SIG-M5 treated with dmso at 0.1 percent for 504 hours (cell line): ENCODE measurements around the gene PRR35.

ENCODE experiments used
- DNase-seq: peaks from one replicate; lab custom pipeline; 2025; ENCODE audit not compliant: unreplicated experiment; lab: John Stamatoyannopoulos, UW

Gene PRR35

DNA sequence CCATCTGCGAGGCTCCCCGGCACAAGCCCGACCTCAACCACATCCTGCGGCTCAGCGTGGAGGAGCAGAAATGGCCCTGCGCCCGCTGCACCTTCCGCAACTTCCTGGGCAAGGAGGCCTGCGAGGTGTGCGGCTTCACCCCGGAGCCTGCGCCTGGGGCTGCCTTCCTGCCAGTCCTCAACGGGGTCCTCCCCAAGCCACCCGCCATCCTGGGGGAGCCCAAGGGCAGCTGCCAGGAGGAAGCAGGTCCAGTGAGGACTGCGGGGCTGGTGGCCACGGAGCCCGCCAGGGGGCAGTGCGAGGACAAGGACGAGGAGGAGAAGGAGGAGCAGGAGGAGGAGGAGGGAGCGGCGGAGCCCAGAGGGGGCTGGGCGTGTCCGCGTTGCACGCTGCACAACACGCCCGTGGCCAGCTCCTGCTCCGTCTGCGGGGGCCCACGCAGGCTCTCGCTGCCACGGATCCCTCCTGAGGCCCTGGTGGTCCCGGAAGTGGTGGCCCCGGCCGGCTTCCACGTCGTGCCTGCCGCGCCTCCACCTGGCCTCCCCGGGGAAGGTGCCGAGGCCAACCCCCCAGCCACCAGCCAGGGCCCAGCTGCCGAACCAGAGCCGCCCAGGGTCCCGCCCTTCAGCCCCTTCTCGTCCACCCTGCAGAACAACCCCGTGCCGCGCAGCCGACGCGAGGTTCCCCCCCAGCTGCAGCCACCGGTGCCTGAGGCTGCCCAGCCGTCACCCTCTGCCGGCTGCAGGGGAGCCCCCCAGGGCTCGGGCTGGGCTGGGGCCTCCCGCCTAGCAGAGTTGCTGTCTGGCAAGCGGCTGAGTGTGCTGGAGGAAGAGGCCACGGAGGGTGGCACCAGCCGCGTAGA lies 13.1 kb upstream of the PRR35 start:
- DNase-seq = no peak

DNA sequence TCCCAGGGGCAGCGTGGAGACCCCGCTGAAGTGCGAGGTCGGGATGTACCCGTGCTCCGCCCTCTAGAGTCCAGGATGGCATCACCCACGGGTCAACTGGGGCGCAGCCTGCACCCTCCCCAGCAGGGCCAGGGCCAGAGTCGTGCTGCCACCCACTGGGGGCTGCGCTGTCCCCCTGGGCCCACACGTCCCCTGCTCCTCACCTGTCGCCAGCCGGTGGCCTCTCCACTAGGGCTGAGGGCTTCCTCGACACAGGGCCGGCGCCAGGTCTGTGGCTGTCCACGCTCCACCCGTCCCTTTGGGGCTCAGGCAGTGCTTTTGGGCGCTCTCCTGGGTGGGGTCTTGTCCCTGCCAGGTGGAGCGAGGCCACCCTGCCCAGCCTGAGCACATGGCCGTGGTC lies 11.6 kb upstream of the PRR35 start:
- no peak for DNase-seq

DNA sequence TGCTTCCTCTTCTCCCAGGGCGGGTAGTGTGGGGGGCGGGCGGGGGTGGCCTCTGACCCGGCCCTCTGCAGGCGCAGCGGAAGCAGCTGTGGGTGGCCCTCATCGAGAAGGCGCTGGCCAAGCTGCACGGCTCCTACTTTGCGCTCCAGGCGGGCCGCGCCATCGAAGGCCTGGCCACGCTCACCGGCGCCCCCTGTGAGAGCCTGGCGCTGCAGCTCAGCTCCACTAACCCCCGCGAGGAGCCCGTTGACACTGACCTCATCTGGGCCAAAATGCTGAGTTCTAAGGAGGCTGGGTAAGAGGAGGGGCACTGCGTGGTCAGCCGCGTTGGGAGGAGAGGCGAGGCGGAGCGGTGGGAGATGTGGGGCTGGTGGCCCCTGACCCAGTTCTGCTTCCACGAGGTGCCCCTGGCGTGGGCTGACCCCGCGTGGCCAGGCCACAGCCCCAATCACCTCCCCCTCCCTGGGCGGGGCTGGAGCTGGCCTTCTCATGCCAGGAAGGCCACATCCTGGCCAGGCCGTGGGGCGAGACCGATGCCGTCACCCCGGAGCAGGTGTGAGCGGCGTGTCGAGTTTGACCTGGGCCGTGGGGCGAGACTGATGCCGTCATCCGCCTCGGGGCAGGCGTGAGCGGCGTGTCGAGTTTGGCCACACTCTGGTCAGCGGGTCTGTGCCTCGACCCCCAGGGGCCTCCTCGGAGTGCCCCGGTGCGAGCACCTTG lies 10.5 kb upstream of the PRR35 start:
- no peak for DNase-seq

DNA sequence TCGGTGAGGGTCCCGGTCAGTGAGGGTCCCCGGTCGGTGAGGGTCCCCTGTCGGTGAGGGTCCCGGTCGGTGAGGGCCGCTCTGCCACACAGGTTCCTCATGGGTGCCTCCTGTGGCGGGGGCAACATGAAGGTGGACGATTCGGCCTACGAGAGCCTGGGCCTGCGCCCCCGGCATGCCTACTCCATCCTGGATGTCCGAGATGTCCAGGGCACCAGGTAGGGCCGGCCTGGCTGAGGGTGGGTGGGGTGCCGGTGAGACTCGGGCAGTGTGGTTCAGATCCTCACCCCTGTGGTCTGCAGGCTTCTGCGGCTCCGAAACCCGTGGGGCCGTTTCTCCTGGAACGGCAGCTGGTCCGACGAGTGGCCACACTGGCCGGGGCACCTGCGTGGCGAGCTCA lies 9.0 kb upstream of the PRR35 start:
- DNase-seq = no peak

DNA sequence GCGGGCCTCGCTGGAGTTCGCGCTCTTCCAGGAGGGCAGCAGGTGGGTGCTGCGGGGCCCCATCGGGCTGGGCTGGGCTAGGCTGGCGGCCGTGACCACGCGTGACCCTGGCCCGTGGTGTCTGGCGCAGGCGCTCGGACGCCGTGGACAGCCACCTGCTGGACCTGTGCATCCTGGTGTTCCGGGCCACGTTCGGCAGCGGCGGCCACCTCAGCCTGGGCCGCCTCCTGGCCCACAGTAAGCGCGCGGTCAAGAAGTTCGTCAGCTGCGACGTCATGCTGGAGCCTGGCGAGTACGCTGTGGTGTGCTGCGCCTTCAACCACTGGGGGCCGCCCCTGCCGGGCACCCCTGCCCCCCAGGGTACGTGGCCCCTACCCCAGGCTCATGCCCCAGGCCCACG lies 8.0 kb upstream of the PRR35 start:
- no peak for DNase-seq

DNA sequence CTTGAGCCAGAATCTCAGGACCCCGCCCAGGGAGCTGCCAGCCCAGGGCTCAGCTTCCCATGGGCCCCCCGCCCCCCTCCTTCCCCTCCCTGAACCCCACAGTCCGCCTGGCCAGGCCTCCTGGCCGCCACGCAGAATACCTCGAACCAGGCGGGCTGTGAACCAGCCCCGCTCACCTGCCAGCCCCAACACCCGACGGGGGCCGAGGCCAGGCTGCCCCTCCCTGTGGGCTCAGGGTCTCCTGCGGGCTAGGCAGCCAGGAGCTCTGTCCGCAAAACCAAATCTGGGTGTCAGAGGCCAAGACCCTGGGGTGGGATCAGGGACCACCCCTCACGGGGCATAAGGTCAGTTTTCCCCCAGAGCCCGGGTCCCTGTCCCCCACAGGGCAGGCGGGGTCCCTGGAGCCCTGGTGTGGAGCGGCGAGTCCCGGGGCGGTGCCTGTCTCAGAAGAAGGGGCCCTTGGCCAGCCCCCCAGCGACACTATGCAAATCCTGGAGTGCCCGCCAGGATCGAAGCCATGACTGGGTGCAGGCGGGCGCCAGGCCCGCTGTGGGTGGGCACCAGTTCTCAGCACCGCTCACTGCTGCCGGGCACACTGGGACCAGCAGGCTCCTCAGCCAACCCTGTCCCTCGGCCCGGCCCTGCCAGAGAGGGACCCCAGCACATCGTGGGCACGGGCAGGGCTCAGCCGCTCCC lies 6.4 kb upstream of the PRR35 start:
- DNase-seq = no peak

DNA sequence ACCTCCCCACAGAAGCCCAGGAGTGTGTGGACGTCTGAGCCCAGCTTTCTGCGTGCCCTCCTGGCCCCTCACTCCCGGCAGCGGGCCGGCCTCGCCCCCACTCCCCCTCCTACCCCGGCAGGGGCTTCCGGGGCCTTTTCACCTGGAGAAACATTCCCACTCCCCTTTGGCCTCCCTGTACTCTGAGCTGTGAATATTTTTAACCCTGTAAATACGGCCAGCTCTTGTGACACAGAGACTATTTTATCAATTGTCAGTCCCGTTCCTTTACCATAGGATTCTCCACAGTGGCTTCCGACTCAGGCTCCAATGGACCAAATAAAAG lies 5.9 kb upstream of the PRR35 start:
- no peak for DNase-seq

DNA sequence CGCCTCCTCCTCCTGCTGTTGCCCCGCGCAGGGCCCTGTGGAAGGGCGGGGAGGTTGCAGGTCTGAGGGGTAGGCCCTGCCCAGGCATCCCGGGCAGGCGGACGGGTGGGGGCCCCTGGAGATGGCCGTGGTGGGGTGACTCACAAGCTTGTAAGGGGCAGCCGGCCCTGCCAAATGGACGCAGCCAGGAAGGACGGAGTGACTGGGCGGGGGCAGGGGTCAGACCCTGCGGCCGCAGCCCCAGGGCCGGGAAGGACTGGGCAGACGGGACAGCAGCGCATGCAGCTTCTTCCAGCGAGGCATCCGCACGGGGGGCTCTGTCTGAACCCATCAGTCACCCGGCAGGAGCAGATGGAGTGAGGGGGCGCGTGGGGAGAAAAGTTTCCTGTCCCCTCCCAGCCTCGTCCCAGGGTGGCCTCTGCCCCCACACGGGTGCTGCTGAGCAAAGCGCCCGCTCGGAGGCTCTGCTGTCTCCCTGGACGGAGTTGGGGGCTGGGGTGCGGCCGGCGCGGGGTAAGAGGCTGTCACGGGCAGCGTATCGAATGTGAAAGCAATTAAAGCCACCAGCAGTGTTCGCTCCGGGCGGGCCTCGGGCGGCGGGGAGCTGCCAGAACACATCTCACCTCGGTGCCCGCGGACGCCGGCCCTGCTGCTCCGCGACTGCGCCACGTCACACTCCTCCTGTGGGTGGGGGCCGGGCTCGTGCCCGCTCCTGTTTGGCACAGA lies 5.4 kb upstream of the PRR35 start:
- no peak for DNase-seq

DNA sequence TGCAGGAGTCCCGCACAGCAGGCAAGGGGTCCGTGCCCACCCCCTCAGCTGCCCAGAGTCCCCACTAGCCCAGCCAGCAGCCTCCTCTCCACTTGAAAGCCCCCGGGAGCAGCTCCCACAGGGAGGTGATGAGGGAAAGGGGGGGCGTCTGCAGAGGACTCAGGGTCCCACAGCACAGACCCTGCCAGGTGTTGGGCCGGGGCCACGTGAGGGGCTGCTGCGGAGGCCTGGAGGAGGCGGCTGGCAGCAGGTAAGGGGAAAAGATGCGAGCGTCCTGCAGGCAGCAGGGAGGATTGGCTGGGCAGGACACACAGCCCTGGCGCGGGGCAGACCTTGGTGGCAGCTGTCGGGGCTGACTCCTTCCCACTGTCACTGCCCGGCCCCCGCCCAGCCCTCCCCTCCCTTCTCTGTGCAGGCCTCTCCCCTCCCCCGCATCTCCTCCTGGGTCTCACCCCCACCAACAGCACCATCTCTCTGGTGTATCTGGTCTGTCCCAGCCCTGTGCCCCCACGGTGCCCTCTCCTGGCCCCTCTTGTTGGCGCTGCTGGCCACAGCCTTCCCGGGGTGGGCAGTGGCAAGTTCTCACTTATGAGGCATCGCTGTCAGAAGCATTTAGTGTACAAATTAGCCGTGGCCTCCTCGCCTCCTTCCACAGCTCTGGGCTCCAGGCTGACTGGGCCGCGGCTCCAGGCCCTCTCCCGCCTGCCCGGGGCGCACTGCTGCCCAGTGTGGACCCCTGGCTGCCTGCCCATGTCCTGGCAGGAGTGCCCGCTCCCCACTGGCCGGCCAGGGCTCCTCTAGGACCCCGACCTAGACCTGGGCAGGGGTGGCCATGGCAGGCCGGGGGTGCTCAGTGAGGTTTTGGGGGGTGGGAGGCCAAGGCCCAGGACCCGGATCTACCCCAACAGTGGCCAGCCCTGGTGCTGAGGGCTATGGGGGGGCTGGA lies 4.4 kb upstream of the PRR35 start:
- DNase-seq = no peak

DNA sequence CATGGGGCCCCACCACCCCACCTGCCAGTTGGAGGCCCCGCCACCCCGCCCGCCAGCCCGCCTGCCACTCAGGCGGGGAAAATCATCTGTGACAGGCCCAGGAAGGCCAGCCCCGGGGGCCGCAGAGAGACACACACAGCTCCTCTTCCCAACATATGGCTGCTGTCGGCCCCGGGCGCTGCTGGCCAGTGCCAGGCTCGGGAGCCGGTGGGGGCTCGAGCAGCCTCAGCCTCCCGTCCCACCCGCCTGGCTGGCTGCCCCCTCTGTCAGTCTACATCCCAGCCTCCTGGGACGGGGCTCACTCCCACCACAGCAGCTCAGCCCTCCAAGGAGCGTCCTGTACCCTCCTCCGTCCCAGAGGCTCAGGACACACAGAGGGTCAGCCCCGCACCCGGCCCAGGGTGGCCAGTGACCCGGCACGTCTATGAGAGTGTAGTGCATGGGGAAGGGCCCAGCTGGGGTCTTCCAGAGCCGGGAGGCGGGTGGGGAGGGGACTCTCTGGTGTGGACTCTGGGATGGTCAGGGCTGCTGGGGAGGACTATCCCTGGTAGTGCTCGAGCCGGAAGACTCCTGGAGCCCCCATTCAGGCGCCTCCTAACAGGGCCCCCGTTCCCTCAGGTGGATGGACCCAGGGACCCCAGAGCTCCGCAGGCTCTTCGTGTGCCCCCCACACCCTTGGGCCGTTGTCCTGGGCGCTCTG lies 3.6 kb upstream of the PRR35 start:
- no peak for DNase-seq

DNA sequence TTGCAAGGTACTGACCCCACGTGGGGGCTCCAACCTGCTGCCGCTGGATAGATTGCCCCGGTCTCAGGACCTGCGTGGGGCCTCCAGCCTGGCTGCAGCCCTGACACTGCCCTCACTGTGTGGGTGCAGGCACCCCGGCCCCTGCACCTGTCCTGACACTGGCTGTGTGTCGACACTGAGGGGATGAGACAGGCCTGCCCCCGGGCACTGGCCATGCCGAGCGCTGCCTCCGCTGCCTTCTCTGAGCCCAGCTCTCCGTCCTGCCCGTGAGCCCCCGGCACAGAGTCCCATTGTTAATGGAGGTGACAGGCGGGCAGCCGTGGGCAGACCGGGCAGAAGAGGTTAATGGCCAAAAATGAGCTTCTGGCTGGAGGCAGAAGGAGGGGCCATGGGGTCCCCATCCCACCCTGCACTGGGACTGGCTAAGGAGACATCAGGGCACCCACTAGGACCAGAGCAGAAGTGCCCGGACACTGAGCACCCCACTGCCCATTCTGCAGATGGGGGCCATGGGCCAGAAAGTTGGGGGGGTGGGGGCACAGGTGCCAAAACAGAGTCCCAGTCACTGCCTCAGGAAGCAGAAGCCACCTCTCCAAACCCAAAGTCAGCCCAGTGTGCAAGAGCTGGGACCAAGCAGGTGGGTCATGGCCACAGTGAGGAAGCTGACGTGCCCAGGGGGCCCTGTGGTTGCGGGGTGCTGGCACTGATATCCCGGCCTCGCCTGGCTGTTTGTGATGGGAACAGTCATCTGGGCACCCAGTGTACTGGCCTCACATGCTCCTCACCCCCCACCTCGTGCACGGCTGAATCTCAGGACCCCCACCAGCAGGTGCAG lies 2.5 kb upstream of the PRR35 start:
- DNase-seq = no peak

DNA sequence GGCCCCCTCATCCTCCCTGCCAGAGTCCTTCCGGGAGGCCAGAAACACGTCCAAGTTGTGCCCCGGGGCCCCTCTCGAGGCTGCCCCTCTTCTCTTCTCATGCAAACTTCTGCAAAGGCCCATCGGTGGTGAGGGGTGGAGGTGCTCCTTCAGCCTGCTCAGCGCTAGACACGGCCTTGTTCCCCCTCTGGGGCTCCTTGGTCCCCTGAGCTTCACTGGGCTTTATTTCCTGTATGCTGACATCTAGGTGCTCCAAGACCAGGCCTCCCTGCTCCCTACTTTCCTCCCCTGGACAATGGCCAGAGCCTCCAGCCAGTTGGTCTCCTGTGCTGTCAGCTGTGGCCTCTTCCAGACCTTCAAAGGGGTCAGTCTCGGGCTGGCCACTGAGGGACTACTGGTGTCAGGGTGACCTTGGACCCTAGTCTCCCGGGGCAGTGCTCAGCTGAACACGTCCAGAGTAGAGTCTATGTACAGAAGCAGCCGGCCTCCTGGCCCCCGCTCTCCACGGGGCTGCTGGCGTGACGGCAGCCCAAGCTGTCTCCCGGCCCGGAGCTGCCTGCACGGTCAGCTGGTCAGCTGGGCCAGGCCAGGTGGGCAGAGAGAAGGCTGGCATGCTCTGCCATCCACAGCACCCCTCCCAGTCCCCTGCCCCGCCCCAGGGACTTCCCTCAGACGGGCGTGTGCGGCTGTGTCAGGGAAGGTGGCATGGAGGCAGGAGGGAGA lies 1.7 kb upstream of the PRR35 start:
- DNase-seq = no peak

DNA sequence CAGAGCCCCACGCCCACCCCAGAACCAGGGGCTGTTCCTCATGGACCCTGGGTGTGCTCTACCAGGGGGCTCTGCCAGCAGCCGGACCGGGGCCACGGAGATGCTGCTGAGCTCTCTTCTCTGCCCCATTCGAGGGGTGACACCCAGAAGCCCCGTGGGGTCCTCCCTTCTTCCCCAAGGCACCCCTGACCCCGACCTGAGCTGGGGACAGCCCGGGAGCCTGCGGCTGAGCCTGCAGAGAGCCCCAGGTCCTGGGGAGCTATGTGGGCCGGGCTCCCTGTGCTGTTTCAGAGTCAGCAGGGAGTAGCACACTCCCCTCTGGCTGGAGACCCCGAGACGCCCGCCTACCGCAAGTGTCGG lies 1.2 kb upstream of the PRR35 start:
- no peak for DNase-seq

DNA sequence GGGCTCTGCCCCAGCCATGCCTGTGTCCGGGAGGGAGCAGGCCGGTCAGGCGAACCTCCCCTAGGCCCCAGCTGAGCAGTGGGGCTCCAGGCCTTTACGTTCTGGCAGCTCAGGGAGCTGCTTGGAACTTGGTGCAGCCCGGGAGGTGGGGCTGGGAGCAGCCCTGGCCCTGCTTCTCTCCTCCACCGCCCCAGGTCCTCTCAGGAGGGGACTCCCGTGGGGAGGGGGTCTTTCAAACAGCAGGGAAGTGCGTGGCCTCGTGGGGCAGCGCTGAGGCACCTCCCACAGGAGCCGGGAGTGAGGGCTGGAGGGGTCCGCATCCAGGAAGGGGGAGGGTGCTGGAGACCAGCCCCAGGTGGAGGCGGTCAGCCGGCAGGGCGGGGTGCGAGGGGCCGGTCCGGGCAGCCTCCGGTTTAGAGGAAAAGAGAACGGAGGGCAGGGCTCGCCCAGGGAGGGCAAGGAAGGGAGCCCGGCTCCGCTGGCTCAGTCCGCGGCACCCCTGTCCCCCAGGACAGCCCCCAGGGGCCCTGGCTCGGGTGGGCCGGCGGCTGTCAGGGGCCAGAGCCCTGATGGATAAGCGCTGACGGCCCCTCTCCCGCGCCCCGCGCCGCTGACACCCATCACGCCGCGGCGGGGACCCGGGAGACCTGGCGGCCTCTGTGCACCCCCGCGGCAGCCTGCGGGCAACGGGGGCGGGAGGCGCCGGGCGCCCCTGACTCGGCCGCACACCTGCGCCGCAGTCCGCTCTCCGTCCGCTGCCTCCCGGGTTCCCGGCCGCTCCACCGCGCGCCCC lies 587 bp upstream of the PRR35 start:
- DNase-seq = no peak

DNA sequence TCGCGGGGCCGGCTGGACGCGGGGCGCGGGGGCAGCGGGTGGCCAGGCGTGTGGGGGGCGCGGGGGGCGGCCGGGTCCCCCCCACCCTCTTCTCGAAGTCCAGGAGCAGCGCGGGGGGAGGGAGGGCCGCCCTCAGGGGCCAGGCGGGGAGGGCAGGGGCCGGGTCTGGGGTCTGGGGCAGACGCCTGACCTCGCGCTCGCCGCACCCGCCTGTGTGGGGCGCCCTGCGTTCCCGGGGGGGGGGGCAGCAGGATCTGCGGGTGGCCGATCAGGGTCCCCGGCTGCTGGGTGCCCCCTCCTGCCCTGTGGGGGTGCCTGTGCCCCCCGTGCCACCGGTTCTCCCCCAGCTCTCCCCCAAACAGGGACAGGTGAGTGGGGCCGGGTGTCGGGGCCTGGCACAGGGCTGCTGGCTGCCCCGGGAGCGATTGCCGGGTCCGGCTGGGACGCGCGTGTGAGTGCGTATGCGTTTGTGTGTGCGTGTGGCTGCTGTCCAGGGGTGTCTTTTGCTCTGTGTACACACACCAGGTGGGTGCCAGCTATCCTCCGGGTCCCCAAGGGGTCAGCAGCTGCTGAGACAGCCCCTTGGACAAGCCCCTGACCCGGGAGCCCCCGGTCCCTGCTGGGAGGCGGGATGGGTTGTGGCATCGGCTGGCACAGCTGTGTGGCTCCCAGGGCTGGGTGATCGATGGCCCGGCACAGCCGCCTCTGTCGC lies 663 bp downstream of the PRR35 start:
- no peak for DNase-seq

DNA sequence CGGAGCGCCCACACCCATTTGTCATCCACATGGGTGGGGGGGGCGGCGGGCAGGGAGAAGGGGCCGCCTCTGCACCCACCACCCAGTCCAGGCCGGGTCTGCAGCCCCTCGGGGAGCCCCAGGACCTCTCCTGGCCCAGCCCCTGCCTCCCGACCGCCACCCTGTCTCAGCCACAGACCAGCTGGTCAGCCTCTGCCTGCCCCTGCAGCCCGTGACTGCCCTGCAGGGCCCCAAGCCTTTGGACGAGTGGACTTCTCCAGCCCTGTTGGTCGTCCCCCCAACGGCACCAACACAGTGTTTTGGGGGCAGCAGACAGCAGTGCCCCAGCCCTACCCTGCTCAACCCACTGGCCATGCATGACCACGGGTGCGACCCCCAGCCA lies 1.2 kb downstream of the PRR35 start:
- no peak for DNase-seq
